AG04449 (cell line): Measurements from ENCODE around the gene DECR2.

ENCODE experiments used
- CTCF ChIA-PET: fragments of 350-600 bp; formaldehyde crosslinking; extraction: SDS; loops from one replicate; lab custom pipeline; 2021; ENCODE audit warnings: antibody characterized with exemption; lab: Yijun Ruan, JAX
- POLR2A ChIA-PET: fragments of 400-600, 350-600 bp; formaldehyde crosslinking; extraction: SDS; loops from one replicate; lab custom pipeline; 2020; ENCODE audit warnings: antibody characterized with exemption, inconsistent platforms; lab: Yijun Ruan, JAX
- DNase-seq: peaks from one replicate; pipeline ENCODE4 v3.0.0-alpha.2; 2010; ENCODE audit warnings: low read depth, low spot score
- H3K4me3 ChIP-seq: 2 replicates; pipeline ENCODE4 v1.5.1; 2011; ENCODE audit warnings: low read depth, mild to moderate bottlenecking, control low read depth, low read length
- TF ChIP-seq, protein P1 (sequence below): IDR thresholded peaks from one replicate; pipeline ENCODE4 v1.5.1; 2011; ENCODE audit warnings: mild to moderate bottlenecking, moderate library complexity, low read length, control low read depth, inconsistent platforms; ENCODE audit not compliant: insufficient read depth; ENCODE audit errors: missing control alignments

Gene DECR2

DNA sequence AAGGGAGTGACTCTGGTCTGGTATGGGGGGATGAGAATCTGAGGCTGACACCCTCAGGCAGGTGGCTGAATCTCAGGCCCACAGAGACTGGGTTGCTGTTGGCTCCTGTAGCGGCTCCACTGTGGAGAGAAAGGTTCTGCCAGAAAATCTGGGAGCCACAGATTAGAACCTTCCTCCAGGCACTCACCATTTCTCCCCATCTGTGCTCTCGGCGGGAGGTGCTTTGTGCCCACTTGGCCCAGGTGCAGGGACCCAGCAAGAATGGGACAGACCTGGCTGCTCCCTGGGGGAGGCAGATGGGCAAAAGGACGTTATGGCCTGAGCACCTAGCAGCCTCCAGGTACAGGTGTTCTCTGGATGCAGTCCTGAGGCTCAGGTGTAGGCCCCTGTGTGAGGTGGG lies 43.9 kb downstream of the DECR2 start:
- H3K4me3 ChIP-seq = no peak overlapping the region
- TF ChIP-seq, protein P1, sequence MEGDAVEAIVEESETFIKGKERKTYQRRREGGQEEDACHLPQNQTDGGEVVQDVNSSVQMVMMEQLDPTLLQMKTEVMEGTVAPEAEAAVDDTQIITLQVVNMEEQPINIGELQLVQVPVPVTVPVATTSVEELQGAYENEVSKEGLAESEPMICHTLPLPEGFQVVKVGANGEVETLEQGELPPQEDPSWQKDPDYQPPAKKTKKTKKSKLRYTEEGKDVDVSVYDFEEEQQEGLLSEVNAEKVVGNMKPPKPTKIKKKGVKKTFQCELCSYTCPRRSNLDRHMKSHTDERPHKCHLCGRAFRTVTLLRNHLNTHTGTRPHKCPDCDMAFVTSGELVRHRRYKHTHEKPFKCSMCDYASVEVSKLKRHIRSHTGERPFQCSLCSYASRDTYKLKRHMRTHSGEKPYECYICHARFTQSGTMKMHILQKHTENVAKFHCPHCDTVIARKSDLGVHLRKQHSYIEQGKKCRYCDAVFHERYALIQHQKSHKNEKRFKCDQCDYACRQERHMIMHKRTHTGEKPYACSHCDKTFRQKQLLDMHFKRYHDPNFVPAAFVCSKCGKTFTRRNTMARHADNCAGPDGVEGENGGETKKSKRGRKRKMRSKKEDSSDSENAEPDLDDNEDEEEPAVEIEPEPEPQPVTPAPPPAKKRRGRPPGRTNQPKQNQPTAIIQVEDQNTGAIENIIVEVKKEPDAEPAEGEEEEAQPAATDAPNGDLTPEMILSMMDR = no peak
- ChIA-PET POLR2A (no interaction called here), CTCF (no interaction called here)
- DNase-seq = no peak

DNA sequence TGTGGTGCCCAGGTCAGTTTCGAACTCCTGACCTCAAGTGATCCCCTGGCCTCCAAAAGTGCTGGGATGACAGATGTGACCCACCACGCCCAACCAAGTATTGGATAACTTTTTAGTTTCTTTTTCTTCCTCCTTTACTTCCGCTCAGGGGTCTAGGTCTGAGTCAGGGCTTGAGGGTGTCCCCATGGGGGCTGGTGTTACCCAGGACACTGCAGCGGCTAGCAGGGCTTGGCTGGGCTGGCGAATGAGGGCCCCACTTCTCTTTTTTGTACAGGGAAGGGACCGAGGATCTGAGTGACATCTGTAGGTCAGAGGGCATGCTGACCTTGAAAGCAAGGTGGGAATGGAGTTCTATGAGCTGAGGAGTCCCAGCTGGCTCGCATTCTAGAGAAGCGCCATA lies 48.7 kb downstream of the DECR2 start:
- TF ChIP-seq, protein P1 = no peak
- CTCF ChIA-PET = interaction anchor here (1.9 kb wide), 1 partner anchor 18 kb away, joined by 5 read pairs; no protein-coding TSS in a partner anchor
- H3K4me3 ChIP-seq = no peak overlapping the region
- no peak for DNase-seq
- POLR2A ChIA-PET = no interaction called here

GRCh38 chr16:450785-451512 lies 49.3 kb downstream of the DECR2 start:
- ChIA-PET POLR2A (no interaction called here), CTCF (interaction anchor here (1.2 to 1.9 kb wide), 2 partner anchors 19 to 47 kb away, joined by 3 to 5 read pairs; no protein-coding TSS in a partner anchor)
- H3K4me3 ChIP-seq = no peak overlapping the region
- DNase-seq = no peak
- TF ChIP-seq, protein P1 = no peak

DNA sequence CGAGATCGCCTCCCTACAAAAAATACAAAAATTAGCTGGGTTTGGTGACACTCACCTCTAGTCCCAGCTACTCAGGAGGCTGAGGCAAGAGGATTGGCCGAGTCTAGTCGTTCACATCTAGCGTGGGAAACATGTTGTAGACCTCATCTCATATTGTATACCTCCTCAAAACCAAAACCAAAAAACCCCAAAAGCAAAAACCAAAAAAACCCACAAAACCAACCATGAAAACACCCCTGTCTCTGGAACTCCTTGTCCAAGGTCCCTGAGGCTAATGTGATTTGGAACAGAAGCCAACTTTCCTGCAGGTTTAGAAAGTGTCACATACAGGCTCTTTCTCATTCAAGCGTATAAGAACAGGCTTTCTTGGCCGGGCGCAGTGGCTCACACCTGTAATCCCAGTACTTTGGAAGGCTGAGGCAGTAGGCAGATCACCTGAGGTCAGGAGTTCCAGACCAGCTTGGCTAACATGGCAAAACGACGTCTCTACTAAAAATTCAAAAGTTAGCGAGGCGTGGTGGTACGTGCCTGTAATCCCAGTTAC lies 52.8 kb downstream of the DECR2 start:
- no peak for DNase-seq
- ChIA-PET POLR2A (no interaction called here), CTCF (no interaction called here)
- TF ChIP-seq, protein P1 = no peak
- H3K4me3 ChIP-seq = no peak overlapping the region

- DNase-seq = no peak
- ChIA-PET POLR2A (no interaction called here), CTCF (interaction anchor here (2.0 kb wide), 1 partner anchor 32 kb away, joined by 4 read pairs; no protein-coding TSS in a partner anchor)
- TF ChIP-seq, protein P1 = no peak
- no peak overlapping the region for H3K4me3 ChIP-seq
Measured at GRCh38 chr16:455453-455852, 53.8 kb downstream of the DECR2 start.

GRCh38 chr16:456891-457483 lies 55.3 kb downstream of the DECR2 start:
- H3K4me3 ChIP-seq = no peak overlapping the region
- ChIA-PET POLR2A (no interaction called here), CTCF (interaction anchor here (0.9 to 2.0 kb wide), 2 partner anchors 31 to 70 kb away, joined by 3 to 4 read pairs; no protein-coding TSS in a partner anchor)
- DNase-seq = no peak
- TF ChIP-seq, protein P1 = no peak
